ENCODE measurements around the gene CHAMP1. TPM values are rescaled to one million over a fixed set of nuclear protein-coding genes. Genes with fewer than 3 reads are reported as not detected.

CHAMP1 gene
- 15.0 TPM for polyA plus RNA-seq (2012; ENCODE audit: insufficient read depth, insufficient read length)

DNA sequence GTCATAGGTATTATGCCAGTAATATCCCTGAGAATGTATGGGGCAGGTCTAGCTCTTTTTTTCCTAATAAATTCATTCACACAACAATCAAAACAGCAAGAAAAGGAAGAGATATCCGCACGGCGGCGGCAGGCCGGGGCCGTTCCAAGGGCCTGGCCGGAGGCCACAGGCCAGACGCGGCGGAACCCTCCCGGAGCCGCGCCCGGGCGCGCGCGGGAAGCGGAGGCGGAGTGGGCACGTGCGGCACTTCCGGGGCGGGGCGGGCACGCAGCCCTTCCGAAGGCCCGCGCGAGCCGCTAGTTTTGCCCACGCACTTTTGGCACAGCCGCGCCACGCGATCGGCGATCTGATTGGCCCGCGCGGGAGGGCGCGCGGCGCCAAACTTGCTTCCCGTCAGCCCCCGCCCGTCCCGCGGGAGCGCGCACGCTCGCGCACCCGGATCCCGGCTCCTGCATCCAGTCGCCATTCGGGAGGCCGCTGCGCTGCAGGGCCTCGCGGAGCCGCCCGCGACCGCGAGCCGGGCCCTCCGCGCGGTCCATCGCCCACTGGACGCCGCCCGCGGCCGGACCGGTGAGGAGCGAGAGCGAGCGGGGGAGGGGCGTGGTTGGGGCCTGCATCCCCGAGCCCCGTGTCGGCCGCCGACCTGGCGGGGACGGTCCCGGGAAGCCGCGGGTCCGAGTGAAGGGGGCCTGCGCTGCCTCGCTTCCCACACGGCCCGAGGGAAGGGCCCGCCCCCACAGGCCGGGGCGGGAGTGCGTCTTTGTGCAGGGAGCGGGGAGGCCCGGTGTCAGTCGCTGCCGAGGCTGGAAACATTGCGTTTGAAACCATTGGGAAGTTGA, at the start of gene CHAMP1:
Gene CHAMP1, plus strand, starts transcription at position 430 of the 839 bp plus-strand sequence. CDS start 9,340 bp downstream, outside the sequence.
- H3K4me3 ChIP-seq (ENCODE audit: low read length) = peak within 1 kb of the TSS; percentile 69
- peak; percentile 94 for DNase-seq (ENCODE audit: low read depth, low spot score)

DNA sequence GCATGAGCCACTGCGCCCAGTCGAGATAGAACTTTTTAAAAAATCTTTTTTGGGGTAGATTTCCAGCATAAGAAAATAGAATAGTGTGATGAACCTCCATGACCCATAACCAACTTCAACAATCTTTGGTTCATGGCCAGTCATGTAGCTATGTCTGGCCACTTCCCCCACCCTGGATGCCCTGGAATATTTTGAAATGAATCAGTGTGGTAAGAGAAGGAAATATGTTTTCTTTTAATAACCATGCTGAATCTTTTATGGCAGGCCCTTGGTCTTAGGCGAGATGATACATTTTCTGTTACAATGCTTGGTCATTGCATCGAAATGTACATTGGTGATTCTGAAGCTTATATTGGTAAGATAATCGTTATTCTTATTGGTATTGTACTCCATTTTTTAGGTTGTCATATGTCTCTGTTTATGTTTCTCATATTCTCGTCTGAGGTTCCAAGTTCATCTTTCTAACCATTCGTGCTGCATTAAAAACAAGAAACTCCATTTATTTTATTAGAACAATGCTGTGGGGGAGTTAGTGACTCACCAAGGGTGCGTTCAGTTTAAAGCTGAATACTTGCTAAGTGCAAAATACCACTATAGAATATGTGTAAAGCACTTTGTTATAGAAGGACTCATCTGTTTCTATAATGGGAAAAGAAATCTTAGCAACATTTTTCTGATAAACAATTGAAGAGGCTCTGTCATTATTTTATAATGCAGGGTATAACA, 49.3 kb upstream of the CHAMP1 start:
- no peak overlapping the region for H3K4me3 ChIP-seq (ENCODE audit: low read length)

GRCh38 chr13:114266241-114266640, 48.1 kb upstream of the CHAMP1 start:
- H3K4me3 ChIP-seq (ENCODE audit: low read length) = no peak overlapping the region
- no peak for DNase-seq (ENCODE audit: low read depth, low spot score)

More for the DNA sequence above, 49.3 kb upstream of the CHAMP1 start:
- DNase-seq (ENCODE audit: low read depth, low spot score) = no peak

DNA sequence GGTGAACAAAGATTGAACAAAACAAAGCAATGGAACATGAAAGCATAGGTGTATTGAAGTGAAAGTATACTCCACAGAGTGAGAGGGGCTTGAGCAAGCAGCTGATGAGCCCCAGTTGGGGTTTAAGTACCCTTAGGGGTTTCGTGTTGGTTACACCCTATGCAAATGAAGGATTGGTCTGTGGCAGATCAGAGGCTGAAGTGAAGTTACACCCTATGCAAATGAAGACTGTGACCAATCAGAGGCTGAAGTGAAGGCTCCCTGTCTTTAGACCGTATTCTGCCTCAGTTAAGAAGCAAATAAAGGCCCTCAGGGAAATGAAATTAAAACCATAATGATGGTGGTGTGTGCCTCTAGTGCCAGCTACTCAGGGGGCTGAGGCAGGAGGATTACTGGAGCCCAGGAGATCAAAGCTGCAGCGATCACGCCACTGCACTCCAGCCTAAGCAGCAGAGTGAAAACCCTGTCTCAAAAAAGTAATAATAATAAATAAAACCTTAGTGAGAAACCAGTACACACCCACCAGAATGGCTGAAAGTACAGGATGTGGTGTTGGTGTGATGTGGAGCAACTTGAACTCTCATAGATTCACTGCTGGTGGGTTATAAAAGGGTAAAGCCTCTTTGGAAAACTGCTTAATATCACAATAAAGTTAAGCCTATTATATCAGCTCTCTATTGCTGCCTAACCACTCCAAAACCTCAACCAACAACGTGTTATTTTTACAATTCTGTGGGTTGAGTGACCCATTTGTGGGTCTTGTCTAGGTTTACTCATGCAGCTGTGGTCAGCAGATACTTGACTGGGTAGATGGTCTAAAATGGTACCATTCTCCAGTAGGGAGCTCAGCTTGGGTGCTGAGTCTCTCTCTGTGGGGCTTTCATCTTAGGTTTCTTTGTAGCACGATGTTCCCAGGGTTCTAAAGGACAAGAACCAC, 45.7 kb upstream of the CHAMP1 start:
- peak; percentile 41 for DNase-seq (ENCODE audit: low read depth, low spot score)
- no peak overlapping the region for H3K4me3 ChIP-seq (ENCODE audit: low read length)

DNA sequence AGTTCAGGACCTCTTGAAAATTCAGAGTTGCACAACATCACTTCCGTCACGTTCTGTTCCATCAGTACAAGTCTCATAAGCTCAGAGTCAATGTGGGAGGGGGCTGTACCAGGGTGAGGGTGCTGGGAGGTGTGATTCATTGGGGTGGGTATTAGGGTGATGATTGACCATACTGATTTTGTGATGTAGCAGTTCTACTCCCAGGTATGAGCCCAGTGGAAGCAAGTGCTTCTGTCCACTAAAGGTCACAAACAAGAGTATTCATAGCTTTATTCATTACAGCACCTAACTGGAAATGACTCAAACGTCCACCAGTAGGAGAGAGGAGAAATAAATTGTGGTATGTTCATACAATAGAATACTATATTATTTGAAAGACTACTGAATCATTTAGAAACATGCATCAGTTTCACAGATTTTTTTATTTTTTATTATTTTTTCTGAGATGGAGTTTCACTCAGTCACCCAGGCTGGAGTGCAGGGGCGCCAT, 45.0 kb upstream of the CHAMP1 start:
- no peak for DNase-seq (ENCODE audit: low read depth, low spot score)
- no peak overlapping the region for H3K4me3 ChIP-seq (ENCODE audit: low read length)

DNA sequence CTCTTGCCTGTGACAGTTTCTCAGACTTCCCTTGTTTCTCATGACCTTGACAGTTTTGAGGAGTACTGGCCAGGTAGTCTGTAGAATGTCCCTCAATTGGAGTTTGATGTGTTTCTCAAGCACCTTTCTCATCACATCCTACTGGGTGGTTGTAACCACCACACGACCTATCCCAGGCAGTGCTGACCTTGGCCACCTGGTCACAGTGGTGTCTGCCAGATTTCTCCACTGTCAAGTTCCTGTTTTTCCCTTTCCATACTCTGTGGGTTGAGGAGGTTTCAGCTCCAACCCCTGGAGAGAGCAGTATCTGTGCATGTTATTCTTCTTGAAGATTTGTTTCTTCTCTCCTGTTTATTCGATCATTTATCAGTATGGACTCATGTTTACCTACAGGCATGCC, 41.3 kb upstream of the CHAMP1 start:
- no peak overlapping the region for H3K4me3 ChIP-seq (ENCODE audit: low read length)
- DNase-seq (ENCODE audit: low read depth, low spot score) = no peak

DNA sequence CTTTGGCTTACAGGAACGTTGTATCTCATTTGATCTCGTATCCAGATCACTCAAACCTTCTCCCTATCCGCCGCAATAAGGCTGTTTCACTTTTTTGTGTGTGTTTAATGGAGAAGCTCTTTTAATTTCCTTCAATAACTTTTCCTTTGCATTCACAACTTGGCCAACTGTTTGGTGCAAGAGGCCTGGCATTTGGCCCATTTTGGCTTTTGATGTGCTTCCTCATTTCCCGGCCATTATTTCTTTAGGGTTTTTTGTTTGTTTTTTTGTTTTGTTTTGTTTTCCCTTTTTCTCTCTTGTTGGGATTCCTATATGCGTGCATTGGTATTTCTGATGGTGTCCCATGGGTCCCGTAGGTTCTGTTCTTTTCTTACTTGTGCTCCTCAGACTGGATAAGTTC, 39.0 kb upstream of the CHAMP1 start:
- no peak for DNase-seq (ENCODE audit: low read depth, low spot score)
- H3K4me3 ChIP-seq (ENCODE audit: low read length) = no peak overlapping the region

DNA sequence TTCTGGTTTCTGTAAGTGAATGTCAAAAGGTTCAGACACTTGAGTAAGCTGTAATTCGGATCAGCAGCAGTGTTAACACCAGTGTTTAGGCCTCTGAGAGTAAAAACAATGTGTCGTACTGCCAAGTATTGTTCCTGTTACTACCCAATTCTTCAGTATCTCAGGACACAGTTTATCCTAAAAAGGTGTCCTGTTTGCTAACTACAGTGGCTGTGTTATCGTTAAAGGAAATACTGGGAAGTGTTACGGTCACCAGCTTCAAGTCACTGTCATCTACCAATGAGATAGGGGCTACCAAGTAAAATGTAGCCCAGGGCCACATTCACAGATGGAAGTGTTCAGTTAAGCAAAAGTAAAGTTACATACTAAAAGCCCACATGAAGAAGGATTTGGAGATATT, 35.2 kb upstream of the CHAMP1 start:
- DNase-seq (ENCODE audit: low read depth, low spot score) = no peak
- H3K4me3 ChIP-seq (ENCODE audit: low read length) = no peak overlapping the region

DNA sequence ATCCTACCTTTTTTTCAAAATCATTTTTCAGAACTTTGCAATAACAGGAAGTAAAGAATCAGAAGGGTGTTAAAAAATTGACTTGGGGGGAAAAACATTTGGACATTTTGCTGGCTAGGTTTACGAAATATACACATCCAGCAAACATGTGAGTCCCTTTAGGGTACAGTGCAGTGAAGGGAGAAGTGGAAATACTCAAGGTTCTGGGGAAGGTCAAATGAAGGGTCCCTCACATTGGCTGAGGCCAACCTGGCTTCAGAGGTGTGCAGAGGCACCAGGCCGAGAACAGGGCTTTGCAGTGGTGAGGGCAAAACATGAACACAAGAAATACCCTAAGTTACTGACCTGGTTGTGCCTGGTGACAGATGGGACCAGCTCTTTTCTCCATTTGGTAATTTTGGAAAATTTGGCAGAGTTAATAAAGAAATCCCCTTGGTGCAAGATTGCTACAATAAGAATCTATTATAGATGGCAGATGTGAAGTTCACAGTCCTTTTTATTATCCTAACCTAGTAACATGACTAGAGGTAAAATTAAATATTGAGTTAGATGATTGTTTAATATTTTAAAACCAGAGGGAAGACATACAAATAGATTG, 34.4 kb upstream of the CHAMP1 start:
- H3K4me3 ChIP-seq (ENCODE audit: low read length) = peak overlapping the region; percentile 80; the same call in 1 of the 2 replicates
- DNase-seq (ENCODE audit: low read depth, low spot score) = no peak

- peak within 1 kb of the TSS; percentile 80 for H3K4me3 ChIP-seq (ENCODE audit: low read length)
- DNase-seq (ENCODE audit: low read depth, low spot score) = peak; percentile 80
Observed at GRCh38 chr13:114281351-114282040, 32.8 kb upstream of the CHAMP1 start, which contains the start of gene UPF3A. UPF3A (plus strand) TSS chr13:114281601; CDS start chr13:114281640, 39 bp downstream.

DNA sequence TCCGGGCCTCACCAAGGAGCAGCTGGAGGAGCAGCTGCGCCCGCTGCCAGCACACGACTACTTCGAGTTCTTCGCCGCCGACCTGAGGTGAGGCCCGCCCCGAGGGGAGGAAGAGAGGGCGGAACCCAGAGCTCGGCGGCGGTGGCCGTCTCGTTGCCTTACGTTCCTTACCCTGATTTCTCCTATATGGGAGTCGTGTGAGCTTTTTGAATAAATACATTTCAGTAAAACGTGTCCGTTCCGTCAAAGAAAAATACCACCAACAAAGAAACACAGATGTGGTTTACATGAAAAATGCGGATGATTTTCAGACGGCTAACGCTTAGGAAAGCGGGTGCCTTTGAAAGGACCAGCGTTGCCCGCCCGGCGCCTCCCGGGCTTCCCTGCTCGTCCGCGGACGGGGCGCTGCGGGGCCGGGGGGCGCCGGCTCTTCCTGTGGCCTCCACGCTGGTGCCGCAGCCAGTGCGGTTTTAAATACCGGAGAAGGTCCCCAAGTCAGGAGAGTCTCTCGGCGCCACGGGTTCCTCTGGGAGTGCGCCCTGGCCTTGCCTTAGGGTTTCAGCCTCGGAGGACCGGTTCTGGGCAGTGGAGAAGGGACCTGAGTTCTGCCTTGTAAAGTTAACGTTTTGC, 32.1 kb upstream of the CHAMP1 start:
- DNase-seq (ENCODE audit: low read depth, low spot score) = peak; percentile 58
- peak overlapping the region; percentile 80 for H3K4me3 ChIP-seq (ENCODE audit: low read length)

DNA sequence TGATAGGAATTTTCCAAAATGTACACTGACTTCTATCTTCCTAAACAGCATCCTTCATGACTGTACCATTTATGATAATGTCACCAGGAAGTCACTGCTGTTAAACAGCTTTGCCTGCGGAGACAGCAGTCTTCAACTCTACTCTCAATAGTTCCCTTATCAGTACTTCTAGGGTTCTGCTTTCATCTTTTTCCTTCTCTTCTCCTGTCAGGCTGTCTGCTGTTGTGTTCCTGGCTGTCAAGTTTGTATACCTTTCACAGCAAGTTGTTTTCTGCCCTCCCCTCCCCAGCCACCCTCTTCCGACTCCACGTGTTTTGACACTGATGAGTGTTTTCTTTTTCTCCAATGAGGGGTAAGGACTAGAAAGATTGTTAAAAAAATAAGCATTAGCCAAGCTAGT, 30.7 kb upstream of the CHAMP1 start:
- DNase-seq (ENCODE audit: low read depth, low spot score) = no peak
- H3K4me3 ChIP-seq (ENCODE audit: low read length) = no peak overlapping the region

DNA sequence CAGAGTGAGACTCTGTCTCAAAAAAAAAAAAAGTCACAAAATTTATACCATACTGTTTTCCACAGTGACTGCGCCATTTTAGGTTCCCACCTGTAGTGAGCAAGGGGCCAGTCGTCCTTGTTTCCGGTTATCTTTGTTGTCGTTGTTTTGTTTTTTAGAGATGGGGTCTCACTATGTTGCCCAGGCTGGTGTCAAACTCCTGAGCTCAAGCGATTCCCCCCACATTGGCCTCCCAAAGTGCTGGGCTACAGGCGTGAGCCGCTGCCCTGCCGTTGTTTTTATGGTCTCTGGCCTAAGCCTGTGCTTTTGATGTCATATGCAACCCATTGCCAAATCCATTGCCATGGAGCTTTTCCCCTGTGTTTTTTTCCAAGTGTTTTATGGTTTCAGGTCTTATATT, 29.6 kb upstream of the CHAMP1 start:
- H3K4me3 ChIP-seq (ENCODE audit: low read length) = no peak overlapping the region
- no peak for DNase-seq (ENCODE audit: low read depth, low spot score)

DNA sequence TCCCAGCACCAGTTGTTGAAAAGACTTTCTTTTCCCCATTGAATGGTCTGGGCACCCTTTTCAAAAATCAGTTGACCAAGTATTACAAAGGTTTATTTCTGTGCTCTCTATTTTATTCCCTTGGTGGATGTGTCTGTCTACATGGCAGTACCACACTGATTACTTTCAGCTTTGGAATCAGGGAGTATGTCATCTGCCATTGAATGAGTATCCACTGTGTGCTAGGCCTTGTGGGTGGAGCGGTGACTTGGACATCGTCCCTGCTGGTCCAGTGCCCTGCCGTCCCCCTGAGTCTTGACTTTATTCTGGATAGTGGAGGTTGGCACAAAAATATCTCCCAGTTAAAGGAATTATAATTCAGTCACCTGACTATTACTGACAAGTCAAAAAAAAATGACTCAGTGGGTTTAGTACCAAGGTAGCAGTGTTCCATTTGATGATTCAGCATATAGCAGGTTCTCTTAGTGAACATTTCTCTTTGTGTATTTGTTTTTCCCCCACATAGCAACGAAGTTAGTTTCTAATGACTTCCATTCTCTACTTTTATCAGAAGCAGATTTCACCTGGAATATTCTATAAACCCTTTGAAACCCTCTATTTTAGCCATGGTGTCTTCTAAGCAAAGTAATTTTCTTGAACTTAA, 29.0 kb upstream of the CHAMP1 start:
- DNase-seq (ENCODE audit: low read depth, low spot score) = no peak
- H3K4me3 ChIP-seq (ENCODE audit: low read length) = no peak overlapping the region

- DNase-seq (ENCODE audit: low read depth, low spot score) = no peak
- no peak overlapping the region for H3K4me3 ChIP-seq (ENCODE audit: low read length)
Observed at GRCh38 chr13:114286808-114287207, 27.5 kb upstream of the CHAMP1 start.

DNA sequence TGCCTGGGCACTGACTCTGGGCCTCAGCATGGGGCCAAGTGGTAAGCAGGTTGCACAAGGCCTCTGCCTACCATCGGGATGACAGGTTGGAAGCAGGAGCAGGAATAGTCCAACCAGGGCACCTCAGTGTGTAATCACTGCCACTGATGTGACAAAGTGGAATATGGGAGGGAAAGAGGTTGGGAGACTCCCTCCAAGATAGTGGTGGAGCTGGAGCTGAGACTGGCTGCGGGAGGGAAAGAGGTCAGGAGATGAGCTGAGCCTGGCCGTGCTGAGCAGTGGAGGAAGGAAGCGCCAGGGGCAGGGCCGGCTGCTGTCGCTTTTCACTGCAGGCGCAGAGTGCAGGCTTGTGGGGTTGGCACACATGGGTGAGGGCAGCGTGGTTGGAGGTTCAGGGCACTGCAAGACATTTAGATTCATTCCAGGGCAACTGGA, 26.1 kb upstream of the CHAMP1 start:
- H3K4me3 ChIP-seq (ENCODE audit: low read length) = no peak overlapping the region
- DNase-seq (ENCODE audit: low read depth, low spot score) = no peak

DNA sequence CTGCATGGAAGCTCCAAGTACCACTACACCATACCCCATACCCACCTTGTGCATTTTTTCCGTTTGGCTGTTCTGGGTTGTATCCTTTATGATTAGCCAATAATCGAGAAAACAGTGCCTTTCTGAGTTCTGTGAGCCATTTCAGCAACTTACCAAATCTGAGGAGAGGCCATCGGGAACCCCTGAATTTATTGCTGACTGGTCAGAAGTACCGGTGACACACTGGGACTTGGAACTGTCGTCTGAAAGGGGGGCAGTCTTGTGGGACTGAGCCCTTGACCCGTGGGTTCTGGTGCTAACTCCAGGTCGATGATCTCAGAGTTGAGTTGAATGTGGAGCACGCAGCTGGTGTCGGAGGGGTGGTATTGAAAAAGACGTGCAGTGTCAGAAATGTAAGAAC, 17.9 kb upstream of the CHAMP1 start:
- DNase-seq (ENCODE audit: low read depth, low spot score) = no peak
- no peak overlapping the region for H3K4me3 ChIP-seq (ENCODE audit: low read length)

Measured in Jurkat, Clone E6-1 (cell line).